ENCODE data around the gene ABCC8. TPM values are rescaled to one million over a fixed set of nuclear protein-coding genes. Genes with fewer than 3 reads are reported as not detected.

The ABCC8 gene
- total and polyA plus RNA-seq, 4 donors, result 1.2 to 14.9 (median 3.1) TPM

DNA sequence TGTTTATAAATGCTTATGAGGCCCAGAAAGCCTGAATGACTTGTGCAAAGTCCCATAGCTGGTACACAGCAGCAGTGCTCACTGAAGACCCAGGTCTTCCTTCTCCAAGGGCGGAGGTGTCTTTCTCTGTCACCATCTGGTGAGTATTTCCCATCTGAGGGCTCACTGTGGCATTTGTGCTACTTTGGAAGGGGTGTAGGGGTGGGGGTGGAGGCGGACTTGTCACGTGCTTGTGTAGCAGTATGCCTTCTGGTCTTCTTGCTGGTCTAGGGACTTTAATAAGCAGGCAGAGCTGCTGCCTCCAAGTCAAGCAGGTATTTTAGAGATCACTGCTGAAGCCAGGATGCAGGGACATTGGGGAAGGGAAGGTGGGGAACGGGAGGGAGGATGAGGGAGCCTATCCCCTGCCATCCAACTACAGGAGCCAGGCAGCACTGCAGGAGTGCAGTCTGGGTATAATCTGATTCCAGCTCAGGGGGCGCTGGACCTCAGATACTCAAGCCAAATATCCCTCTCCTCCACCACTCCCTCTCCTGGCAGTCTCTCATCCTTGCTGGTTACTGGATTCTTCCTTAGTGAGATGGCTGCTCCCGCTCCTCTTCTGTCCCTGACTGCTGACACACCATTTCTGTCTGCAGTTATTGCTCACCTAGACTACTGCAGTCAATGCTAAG lies 3.4 kb downstream of the ABCC8 start:
- H3K27ac ChIP-seq (ENCODE audit: low read depth in 1 of 2, low read length in 1 of 2), result no peak overlapping the region
- TF ChIP-seq, protein P1, sequence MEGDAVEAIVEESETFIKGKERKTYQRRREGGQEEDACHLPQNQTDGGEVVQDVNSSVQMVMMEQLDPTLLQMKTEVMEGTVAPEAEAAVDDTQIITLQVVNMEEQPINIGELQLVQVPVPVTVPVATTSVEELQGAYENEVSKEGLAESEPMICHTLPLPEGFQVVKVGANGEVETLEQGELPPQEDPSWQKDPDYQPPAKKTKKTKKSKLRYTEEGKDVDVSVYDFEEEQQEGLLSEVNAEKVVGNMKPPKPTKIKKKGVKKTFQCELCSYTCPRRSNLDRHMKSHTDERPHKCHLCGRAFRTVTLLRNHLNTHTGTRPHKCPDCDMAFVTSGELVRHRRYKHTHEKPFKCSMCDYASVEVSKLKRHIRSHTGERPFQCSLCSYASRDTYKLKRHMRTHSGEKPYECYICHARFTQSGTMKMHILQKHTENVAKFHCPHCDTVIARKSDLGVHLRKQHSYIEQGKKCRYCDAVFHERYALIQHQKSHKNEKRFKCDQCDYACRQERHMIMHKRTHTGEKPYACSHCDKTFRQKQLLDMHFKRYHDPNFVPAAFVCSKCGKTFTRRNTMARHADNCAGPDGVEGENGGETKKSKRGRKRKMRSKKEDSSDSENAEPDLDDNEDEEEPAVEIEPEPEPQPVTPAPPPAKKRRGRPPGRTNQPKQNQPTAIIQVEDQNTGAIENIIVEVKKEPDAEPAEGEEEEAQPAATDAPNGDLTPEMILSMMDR (IDR thresholded peaks at IDR 0.05; ENCODE audit: control extremely low read depth, extremely low read depth), result no peak
- peaks cover 10 to 53% (median 47%) of the 10 kb centered on the region in 3 donors for H3K27me3 ChIP-seq (ENCODE audit: control insufficient read depth in 3 of 3, insufficient read depth in 3 of 3, low read length in 2 of 3)
- 49 to 55% methylated on average over 6 of the region's 6 CpGs for WGBS, 2 donors
- DNase-seq (peak in 2 of 3 donors; percentile 3 to 23), ATAC-seq (ENCODE audit: insufficient read depth, low FRiP score) (no peak)
- H3K9me3 ChIP-seq (ENCODE audit: control insufficient read depth in 4 of 4, insufficient read depth in 3 of 4, low read length in 3 of 4), result peaks cover 0 to 3% (median 0%) of the 10 kb centered on the region in 4 donors
- H3K9ac ChIP-seq (ENCODE audit: insufficient read depth in 1 of 2, low read length in 2 of 2), result no peak overlapping the region
- no peaks in the 10 kb centered on the region for H3K36me3 ChIP-seq (ENCODE audit: control insufficient read depth in 4 of 4, insufficient read depth in 4 of 4, low read length in 4 of 4)
- H3K4me1 ChIP-seq (ENCODE audit: control insufficient read depth in 5 of 5, insufficient read depth in 5 of 5, low read length in 5 of 5), result peaks cover 0 to 9% (median 0%) of the 10 kb centered on the region in 5 donors
- no peak overlapping the region for H3K4me3 ChIP-seq

DNA sequence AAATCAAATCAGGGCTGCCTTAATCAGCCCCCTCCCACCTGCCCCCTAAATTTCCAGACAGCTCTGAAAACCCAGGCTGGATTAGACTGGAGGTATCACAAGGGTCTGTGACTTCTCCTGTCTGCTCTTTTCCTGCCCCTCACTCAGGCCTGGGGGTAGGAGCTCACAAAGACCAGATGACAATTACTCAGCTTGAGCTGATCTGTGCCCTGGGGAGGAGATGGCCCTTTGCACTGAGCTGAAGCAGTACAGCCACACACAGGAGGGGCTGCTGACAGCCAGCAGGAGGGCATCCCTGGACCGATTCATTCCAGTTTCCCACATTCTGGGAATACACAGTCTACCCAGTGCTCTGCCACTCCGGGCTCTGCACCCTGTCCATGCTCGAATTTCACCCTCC lies 4.2 kb downstream of the ABCC8 start:
- H3K9me3 ChIP-seq (ENCODE audit: control insufficient read depth in 4 of 4, insufficient read depth in 3 of 4, low read length in 3 of 4), result peaks cover 0 to 3% (median 0%) of the 10 kb centered on the region in 4 donors
- ATAC-seq (ENCODE audit: insufficient read depth, low FRiP score), result no peak
- peaks cover 10 to 46% (median 39%) of the 10 kb centered on the region in 3 donors for H3K27me3 ChIP-seq (ENCODE audit: control insufficient read depth in 3 of 3, insufficient read depth in 3 of 3, low read length in 2 of 3)
- no peak overlapping the region for H3K27ac ChIP-seq (ENCODE audit: low read depth in 1 of 2, low read length in 1 of 2)
- no peak for DNase-seq
- no peaks in the 10 kb centered on the region for H3K36me3 ChIP-seq (ENCODE audit: control insufficient read depth in 4 of 4, insufficient read depth in 4 of 4, low read length in 4 of 4)
- TF ChIP-seq, protein P1 (IDR thresholded peaks at IDR 0.05; ENCODE audit: control extremely low read depth, extremely low read depth), result no peak
- no peak overlapping the region for H3K4me3 ChIP-seq
- H3K9ac ChIP-seq (ENCODE audit: insufficient read depth in 1 of 2, low read length in 2 of 2), result no peak overlapping the region
- H3K4me1 ChIP-seq (ENCODE audit: control insufficient read depth in 5 of 5, insufficient read depth in 5 of 5, low read length in 5 of 5), result peaks cover 0 to 9% (median 0%) of the 10 kb centered on the region in 5 donors
- 57 to 64% methylated on average over 3 of the region's 3 CpGs for WGBS, 2 donors

DNA sequence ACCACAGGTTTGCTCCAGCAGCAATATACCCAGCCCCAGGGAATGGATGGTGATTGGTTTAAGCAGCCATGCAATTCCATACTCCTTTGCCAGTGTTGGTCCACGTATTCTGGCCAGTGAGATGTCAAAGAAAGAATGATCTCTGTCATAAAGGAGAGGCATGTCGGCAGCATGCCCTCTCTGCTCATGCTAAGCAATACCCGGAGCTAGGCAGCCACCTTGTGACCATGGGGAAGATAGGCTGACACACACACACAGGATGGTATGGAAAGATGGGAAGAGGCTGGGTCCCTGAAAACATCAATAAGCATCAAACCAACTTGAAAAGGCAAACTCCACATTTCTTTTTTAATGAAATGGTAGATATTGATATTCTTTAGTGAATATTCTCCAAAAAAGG lies 5.1 kb downstream of the ABCC8 start:
- DNase-seq, result no peak
- Histone ChIP-seq H3K4me1 (ENCODE audit: control insufficient read depth in 5 of 5, insufficient read depth in 5 of 5, low read length in 5 of 5) (peaks cover 0 to 5% (median 0%) of the 10 kb centered on the region in 5 donors), H3K36me3 (ENCODE audit: control insufficient read depth in 4 of 4, insufficient read depth in 4 of 4, low read length in 4 of 4) (no peaks in the 10 kb centered on the region), H3K4me3 (no peak overlapping the region), H3K9ac (ENCODE audit: insufficient read depth in 1 of 2, low read length in 2 of 2) (no peak overlapping the region), H3K27me3 (ENCODE audit: control insufficient read depth in 3 of 3, insufficient read depth in 3 of 3, low read length in 2 of 3) (peaks cover 10 to 39% (median 35%) of the 10 kb centered on the region in 3 donors), H3K9me3 (ENCODE audit: control insufficient read depth in 4 of 4, insufficient read depth in 3 of 4, low read length in 3 of 4) (peaks cover 0 to 3% (median 0%) of the 10 kb centered on the region in 4 donors), H3K27ac (ENCODE audit: low read depth in 1 of 2, low read length in 1 of 2) (no peak overlapping the region)
- ATAC-seq (ENCODE audit: insufficient read depth, low FRiP score), result no peak
- 86 to 89% methylated on average over 3 of the region's 3 CpGs for WGBS, 2 donors
- TF ChIP-seq, protein P1 (IDR thresholded peaks at IDR 0.05; ENCODE audit: control extremely low read depth, extremely low read depth), result no peak

Measured in lung (tissue), 12 donors.